Activated naive CD4-positive, alpha-beta T cell treated with anti-CD3 and anti-CD28 coated beads, Interleukin-2, amount 10 ng/mL, durations not matched to agents 7 days and 5 days (primary cell): Measurements from ENCODE around the gene GLT6D1.

Experiments used
- CTCF ChIA-PET: fragments of 350-600 bp; sonication (Branson Sonifier 250); formaldehyde crosslinking; loops from one replicate; lab custom pipeline; 2021; ENCODE audit warnings: antibody characterized with exemption; lab: Charles Lee
- DNase-seq: peaks from one replicate; pipeline ENCODE4 v3.0.0-alpha.2; 2020
- H3K27ac Mint-ChIP-seq: one replicate; pipeline ENCODE4 v1.8.0; 2021; ENCODE audit warnings: mild to moderate bottlenecking, moderate library complexity, mixed read lengths
- H3K27me3 Mint-ChIP-seq: one replicate; pipeline ENCODE4 v1.8.0; 2021; ENCODE audit warnings: mild to moderate bottlenecking, mixed read lengths
- H3K36me3 Mint-ChIP-seq: one replicate; pipeline ENCODE4 v1.8.0; 2021; ENCODE audit warnings: mixed read lengths
- H3K4me1 Mint-ChIP-seq: one replicate; pipeline ENCODE4 v1.8.0; 2021; ENCODE audit warnings: mixed read lengths
- H3K4me3 Mint-ChIP-seq: one replicate; pipeline ENCODE4 v1.8.0; 2021; ENCODE audit warnings: mild to moderate bottlenecking, moderate library complexity, mixed read lengths
- H3K9me3 Mint-ChIP-seq: one replicate; pipeline ENCODE4 v1.8.0; 2021; ENCODE audit warnings: mixed read lengths

The GLT6D1 gene

DNA sequence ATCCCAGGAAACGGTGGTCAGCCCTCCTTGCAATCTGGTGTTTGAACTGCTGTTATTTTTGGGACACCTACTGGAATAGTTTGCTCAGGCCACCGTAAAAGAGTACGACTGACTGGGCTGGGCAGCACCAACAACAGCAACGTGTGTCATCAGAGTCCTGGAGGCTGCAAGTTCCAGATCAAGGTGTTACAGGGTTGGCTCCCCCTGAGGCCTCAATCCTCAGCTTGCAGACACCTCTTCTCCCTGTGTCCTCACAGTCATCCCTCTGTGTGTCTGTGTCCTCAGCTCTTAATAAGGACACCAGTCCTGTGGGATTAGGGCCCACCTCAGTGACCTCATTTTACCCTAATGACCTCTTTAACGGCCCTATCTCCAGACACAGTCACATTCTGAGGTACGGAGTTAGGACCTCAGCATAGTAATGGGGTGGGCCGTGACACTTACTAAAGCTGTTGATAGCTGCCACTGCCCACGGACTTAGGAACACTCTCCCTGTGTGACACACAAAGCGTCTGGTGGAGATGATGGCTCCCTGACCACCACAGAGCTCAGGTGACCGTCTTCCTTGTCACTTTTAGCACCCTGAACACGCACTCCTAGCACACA, 16.8 kb downstream of the GLT6D1 start:
- H3K4me1 Mint-ChIP-seq: no peaks in the 10 kb centered on the region
- DNase-seq: no peak
- H3K27me3 Mint-ChIP-seq: peaks cover 4% of the 10 kb centered on the region
- no peak overlapping the region for H3K4me3 Mint-ChIP-seq
- no peaks in the 10 kb centered on the region for H3K36me3 Mint-ChIP-seq
- peaks cover 5% of the 10 kb centered on the region for H3K9me3 Mint-ChIP-seq
- no peak overlapping the region for H3K27ac Mint-ChIP-seq
- CTCF ChIA-PET: no interaction called here

- CTCF ChIA-PET: interaction anchor here (1.5 kb wide), 1 partner anchor 17 kb away, joined by 4 read pairs; no protein-coding TSS in a partner anchor
- Mint-ChIP-seq H3K9me3 (no peaks in the 10 kb centered on the region), H3K27me3 (no peaks in the 10 kb centered on the region), H3K36me3 (no peaks in the 10 kb centered on the region), H3K27ac (no peak overlapping the region), H3K4me1 (no peaks in the 10 kb centered on the region), H3K4me3 (no peak overlapping the region)
- no peak for DNase-seq
These were observed 18.8 kb downstream of the GLT6D1 start for GRCh38 chr9:135620558-135620957.

GRCh38 chr9:135619599-135619886, 19.8 kb downstream of the GLT6D1 start:
- CTCF ChIA-PET: no interaction called here
- DNase-seq: no peak
- Mint-ChIP-seq H3K4me1 (no peaks in the 10 kb centered on the region), H3K36me3 (no peaks in the 10 kb centered on the region), H3K27ac (no peak overlapping the region), H3K9me3 (no peaks in the 10 kb centered on the region), H3K4me3 (no peak overlapping the region), H3K27me3 (no peaks in the 10 kb centered on the region)

DNA sequence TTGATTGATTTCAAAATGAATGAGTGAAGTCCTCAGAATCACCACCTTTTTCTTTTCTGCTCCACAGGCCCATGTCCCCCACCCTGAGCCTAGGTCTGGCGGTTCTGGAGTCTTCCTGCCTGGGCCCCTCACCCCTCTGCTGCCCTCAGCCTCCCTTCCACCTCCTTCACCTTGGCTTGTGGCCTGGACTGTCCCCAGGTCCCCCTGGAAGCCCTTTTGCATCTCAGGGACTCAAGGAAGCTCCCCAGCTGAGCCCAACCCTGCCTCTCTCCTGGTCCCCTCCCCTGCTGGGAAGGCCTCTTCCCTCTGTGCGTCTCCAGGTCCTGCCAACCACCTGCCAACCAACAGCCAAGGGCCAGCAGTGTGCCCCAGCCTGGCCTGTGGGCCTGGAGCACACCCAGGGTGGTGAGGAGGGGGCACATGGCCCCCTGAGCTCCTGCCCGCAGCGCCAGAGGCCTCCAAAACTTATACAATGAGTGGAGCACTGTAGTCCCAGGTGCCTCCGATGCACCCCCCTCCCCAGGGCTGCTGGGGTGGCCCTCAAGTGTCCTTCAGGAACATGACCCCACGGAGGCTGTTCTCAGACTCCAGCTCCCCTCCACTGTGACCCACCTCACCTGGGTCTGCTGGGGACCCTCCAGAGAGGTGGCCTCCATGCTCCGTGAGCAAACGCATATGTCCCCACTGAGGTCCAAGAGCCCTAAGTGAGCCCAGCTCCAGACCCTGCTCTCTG, 20.3 kb downstream of the GLT6D1 start:
- no peaks in the 10 kb centered on the region for H3K36me3 Mint-ChIP-seq
- no peaks in the 10 kb centered on the region for H3K27me3 Mint-ChIP-seq
- no peak for DNase-seq
- no peaks in the 10 kb centered on the region for H3K9me3 Mint-ChIP-seq
- H3K27ac Mint-ChIP-seq: no peak overlapping the region
- no peak overlapping the region for H3K4me3 Mint-ChIP-seq
- CTCF ChIA-PET: no interaction called here
- H3K4me1 Mint-ChIP-seq: no peaks in the 10 kb centered on the region

DNA sequence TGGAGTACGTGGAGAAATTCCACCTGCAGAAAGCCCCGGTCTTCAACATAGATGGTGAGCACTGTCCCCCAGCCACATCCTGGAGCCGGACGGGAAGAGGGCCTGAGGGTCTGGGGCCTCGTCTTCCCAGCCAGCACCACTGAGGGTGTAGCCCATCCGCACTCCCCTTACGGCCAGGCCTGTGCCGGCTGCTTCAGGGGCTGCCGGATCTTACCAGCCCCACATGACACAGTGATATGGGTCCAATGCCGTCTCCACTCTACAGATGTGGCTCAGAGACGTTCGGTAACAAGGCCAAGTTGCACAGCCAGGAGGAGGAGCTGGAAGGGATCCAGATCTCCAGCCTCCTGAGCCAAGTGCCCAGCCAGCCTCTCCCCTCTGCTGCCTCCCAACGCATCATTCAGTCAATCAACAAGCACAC, 21.3 kb downstream of the GLT6D1 start:
- no peaks in the 10 kb centered on the region for H3K4me1 Mint-ChIP-seq
- H3K36me3 Mint-ChIP-seq: no peaks in the 10 kb centered on the region
- no peaks in the 10 kb centered on the region for H3K9me3 Mint-ChIP-seq
- DNase-seq: no peak
- CTCF ChIA-PET: no interaction called here
- no peak overlapping the region for H3K4me3 Mint-ChIP-seq
- no peak overlapping the region for H3K27ac Mint-ChIP-seq
- no peaks in the 10 kb centered on the region for H3K27me3 Mint-ChIP-seq

- Mint-ChIP-seq H3K4me1 (no peaks in the 10 kb centered on the region), H3K27me3 (no peaks in the 10 kb centered on the region), H3K9me3 (no peaks in the 10 kb centered on the region), H3K27ac (no peak overlapping the region), H3K4me3 (no peak overlapping the region), H3K36me3 (no peaks in the 10 kb centered on the region)
- CTCF ChIA-PET: no interaction called here
- DNase-seq: no peak
These were observed 21.8 kb downstream of the GLT6D1 start for GRCh38 chr9:135617538-135617900.

- Mint-ChIP-seq H3K36me3 (no peaks in the 10 kb centered on the region), H3K9me3 (no peaks in the 10 kb centered on the region), H3K4me3 (no peak overlapping the region), H3K4me1 (no peaks in the 10 kb centered on the region), H3K27ac (no peak overlapping the region), H3K27me3 (no peaks in the 10 kb centered on the region)
- CTCF ChIA-PET: no interaction called here
- DNase-seq: no peak
These were observed 22.5 kb downstream of the GLT6D1 start for GRCh38 chr9:135616619-135617537.

GRCh38 chr9:135615666-135616618, 23.4 kb downstream of the GLT6D1 start:
- H3K4me1 Mint-ChIP-seq: no peaks in the 10 kb centered on the region
- no peak overlapping the region for H3K4me3 Mint-ChIP-seq
- H3K27ac Mint-ChIP-seq: no peak overlapping the region
- DNase-seq: no peak
- no peaks in the 10 kb centered on the region for H3K27me3 Mint-ChIP-seq
- no peaks in the 10 kb centered on the region for H3K36me3 Mint-ChIP-seq
- no peaks in the 10 kb centered on the region for H3K9me3 Mint-ChIP-seq
- CTCF ChIA-PET: no interaction called here

DNA sequence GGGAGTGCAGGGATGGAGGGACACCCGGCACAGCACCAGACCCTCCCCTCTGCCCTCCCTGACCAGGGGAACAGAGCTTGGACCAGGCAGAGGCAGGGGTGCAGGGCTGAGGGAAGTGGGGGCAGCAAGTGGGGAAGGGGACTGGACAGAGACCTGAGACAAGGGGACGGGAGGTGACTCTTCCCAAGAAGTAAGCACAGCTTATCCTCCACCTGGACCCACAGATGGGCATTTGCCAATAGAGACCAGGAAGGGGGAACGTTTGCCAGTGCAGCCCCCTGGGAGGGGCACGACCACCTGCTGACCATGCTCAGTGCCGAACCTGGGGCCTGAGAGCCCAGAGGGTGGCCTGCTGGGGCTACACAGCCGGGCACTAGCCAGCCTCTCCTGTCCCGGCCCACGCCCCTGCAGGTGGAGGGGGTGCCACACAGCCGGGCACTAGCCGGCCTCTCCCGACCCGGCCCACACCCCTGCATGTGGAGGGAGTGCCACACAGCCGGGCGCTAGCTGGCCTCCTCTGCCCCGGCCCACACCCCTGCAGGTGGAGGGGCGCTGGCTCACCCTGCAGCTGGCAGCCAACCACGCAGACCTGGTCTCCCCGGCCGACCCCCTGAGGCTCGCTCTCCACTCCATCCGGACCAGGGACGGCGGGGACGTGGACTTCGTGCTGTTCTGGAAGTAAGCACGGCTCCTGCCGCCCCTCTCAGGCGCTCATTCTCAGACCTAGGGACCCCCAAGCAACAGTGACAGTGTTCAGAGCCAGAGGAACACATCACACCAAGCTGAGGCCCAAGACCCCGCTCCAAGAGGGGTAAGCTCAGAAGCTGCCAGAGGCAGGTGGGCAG, 24.3 kb downstream of the GLT6D1 start:
- no peak for DNase-seq
- no peaks in the 10 kb centered on the region for H3K9me3 Mint-ChIP-seq
- H3K4me1 Mint-ChIP-seq: no peaks in the 10 kb centered on the region
- no peak overlapping the region for H3K27ac Mint-ChIP-seq
- H3K27me3 Mint-ChIP-seq: no peaks in the 10 kb centered on the region
- CTCF ChIA-PET: no interaction called here
- H3K36me3 Mint-ChIP-seq: no peaks in the 10 kb centered on the region
- H3K4me3 Mint-ChIP-seq: no peak overlapping the region

- Mint-ChIP-seq H3K36me3 (no peaks in the 10 kb centered on the region), H3K4me3 (no peak overlapping the region), H3K4me1 (no peaks in the 10 kb centered on the region), H3K27me3 (no peaks in the 10 kb centered on the region), H3K27ac (no peak overlapping the region), H3K9me3 (no peaks in the 10 kb centered on the region)
- no peak for DNase-seq
- CTCF ChIA-PET: no interaction called here
These were observed 25.2 kb downstream of the GLT6D1 start for GRCh38 chr9:135613946-135614805.

DNA sequence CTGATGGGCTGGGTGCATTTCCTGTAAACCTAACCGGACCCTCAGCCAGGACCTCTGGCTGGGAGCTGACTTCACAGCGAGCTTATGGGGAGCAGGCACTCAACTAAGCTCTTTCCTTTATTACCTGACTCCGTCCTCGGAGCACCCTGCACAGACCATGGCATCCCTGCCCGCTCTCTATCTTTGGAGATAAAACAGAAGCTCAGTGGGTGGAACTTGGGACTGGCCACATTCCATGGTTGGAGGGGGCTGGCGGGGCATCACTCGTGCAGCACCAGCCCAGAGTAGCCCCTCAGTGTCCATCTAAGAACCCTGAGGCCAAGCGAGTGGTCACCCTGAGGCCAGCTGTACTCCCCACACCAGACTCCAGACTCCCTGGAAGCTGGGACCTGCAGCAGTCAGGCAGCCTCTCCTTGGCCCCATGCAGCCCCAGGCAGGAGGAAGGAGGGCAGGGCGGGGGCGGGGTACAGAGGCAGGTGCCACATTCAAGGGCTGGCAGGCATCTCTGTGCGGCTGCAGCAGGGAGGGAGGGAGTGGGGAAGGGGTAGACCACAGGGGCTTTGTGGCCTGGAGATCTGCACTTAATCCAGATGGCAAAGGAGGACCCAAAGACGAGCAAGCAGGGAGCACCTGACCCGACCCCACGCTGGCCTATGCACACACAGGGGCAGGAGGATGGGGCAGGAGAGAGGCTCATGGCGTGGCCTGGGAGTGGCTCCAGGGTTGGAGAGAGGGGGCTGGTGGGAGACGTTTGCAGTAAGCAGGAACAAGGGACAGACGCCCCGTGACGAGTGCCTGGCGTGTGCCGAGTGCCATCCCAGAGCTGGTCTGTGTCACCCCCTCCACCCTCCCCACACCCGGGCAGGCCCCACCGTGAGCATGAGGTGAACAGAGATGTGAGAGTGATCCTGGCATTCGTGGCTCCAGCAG, 26.1 kb downstream of the GLT6D1 start:
- Mint-ChIP-seq H3K36me3 (no peaks in the 10 kb centered on the region), H3K4me1 (no peaks in the 10 kb centered on the region), H3K9me3 (no peaks in the 10 kb centered on the region), H3K27me3 (no peaks in the 10 kb centered on the region), H3K27ac (no peak overlapping the region), H3K4me3 (no peak overlapping the region)
- DNase-seq: no peak
- CTCF ChIA-PET: no interaction called here

DNA sequence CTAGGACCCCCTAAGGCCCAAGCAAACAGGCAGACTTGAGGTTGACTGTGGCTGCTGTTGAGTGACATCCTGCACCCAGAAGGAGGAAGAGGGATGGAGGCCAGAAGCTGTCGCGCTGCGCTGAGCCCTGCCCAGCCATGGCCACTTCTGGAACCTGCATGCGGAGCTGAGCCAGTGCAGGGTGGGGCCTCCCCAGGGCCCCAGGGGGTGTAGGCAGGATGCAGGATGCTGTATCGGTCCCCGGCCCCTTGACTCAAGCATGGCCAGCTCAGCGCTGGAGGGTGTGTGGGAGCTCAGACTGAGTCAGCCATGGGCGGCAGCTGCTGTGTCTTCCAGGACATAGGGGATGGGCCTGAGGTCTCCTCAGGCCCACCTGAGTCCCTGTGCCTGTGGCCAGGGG, 26.9 kb downstream of the GLT6D1 start:
- CTCF ChIA-PET: no interaction called here
- no peak for DNase-seq
- Mint-ChIP-seq H3K27ac (no peak overlapping the region), H3K27me3 (no peaks in the 10 kb centered on the region), H3K9me3 (no peaks in the 10 kb centered on the region), H3K4me1 (no peaks in the 10 kb centered on the region), H3K4me3 (no peak overlapping the region), H3K36me3 (no peaks in the 10 kb centered on the region)
